CD4-positive, alpha-beta T cell treated with Interleukin-6 at 100 ng/mL for 8 hours (primary cell): ENCODE data around the gene SLC39A7.

Experiments
- DNase-seq: peaks from one replicate; pipeline ENCODE4 v3.0.0-alpha.2; 2020; ENCODE audit warnings: mixed read lengths, low spot score

SLC39A7 gene

DNA sequence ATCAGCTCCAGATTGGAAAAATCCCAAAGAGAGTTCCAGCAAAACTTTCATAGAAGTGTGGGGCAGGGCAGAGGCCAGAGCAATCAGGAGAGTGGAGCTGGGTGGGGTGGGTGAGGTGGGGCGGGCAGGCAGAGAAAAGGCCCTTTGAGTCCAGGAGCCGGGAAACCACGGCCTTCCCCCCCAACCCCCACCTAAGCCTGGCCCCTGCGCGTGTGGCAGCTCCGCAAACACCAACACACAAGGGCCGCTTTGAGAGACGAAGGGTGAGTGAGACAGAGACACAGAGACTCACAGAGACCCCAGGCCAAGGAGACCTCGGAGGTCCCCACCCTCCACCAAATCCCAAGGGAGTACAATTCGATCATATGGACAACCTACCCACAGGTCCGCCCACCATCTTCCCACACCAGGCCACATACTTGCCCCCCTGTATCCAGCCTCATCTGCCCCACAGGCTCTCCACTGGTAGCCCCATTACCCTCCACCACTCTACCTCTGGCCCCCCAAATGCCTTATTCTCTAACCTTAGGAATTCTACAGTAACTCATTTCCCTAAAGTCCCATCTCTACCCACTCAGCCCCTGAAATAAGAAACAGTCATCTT, 10.1 kb upstream of the SLC39A7 start:
- DNase-seq, result no peak

GRCh38 chr6:33191383-33192104, 9.1 kb upstream of the SLC39A7 start:
- no peak for DNase-seq

- DNase-seq, result no peak
Measured at GRCh38 chr6:33192105-33192646, 8.5 kb upstream of the SLC39A7 start, which contains the start of gene COL11A2. Gene COL11A2, minus strand, starts transcription at chr6:33192467. Its CDS starts 227 bp downstream, at chr6:33192240.

- no peak for DNase-seq
Measured at GRCh38 chr6:33192671-33193602, 7.7 kb upstream of the SLC39A7 start.

DNA sequence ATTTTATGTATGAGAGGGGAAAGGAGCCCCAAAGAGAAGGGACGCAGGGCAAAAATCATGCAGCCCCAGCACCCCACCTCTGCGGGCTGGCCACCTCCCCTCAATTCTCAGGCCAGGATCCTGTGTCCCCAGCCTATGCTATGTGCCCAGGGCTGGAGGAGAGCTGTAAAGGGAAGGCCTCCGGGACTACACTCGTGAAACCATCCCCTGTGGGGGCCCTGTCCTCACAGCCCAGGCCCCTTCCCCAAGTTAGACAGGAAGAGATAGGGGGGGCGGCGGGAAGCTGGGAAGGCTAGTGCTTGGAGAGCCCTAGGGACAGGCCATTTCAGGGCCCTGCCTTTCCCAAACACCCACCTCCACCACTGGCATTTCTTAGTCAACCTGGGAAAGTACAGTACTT, 7.0 kb upstream of the SLC39A7 start:
- DNase-seq, result no peak

- no peak for DNase-seq
Measured at GRCh38 chr6:33194431-33194979, 6.2 kb upstream of the SLC39A7 start.

DNA sequence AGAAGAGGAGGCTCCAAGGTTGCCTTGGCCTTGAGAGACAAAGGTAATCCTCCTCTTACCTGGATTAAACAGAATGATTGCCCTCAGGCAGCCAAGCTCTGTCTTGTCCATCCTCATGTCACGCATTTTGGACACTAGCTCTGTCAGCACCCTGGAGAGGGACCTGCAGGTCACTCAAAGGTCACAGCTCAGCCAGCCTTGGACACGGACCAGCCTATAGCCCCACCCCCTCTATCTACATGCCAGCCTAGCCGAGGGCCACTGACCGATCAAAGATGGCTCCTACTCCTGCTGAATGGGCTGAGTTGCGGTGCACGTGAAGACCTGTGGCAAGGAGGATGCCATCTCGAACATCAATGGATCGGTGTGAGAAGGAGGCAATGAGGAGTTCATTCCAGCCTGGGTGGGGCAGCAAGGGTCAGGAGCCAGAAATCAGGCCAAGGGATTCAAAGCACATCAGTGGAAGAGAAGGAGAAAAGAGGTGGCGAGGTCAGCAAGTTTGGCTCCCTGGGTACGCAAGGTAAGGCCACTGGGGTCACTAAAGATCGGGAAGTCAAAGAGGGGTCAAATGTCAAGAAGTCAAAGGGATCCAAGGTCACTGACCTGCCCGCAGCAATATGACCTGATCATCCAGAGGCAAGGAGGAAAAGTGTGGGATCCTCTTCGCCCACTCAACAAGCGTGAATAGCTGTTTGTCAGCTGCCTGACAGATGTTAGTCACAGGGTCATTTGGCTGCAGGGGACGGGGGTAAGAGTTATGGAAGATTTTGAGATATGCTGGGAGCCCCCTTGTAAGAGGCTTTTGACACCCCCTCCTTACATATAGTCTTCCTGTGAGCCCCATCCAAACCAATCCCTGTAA, 5.1 kb upstream of the SLC39A7 start:
- DNase-seq, result no peak

DNA sequence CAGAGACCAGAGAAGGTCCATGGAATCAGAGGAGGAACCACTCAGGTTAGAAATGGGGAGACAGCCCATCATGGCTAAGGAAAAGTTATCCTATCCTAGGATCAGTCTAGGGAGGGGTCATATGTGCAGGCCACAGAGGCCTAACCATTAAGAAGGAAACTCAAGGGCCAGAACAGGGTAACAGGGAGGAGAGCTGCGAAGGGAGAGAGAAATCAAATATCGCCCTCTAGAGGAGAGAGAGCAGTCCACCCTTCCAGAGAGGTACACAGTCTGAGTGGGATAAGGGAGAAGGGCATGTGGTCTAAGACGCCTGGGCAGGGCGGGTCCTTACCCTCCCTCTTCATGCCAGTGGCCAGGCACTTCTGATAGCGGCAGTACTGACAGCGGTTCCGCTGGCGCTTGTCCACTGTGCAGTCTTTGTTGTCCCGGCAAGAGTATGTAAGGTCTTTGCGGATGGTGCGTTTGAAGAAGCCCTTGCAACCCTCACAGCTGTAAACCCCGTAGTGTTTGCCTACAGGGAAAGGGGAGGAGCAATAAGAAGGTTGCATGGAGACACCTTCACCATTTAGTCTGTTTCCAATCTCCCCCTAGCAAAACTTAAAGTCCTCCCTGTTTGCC, 3.1 kb upstream of the SLC39A7 start:
- DNase-seq, result peak; percentile 42

- no peak for DNase-seq
Measured at GRCh38 chr6:33198159-33198852, 2.4 kb upstream of the SLC39A7 start.

DNA sequence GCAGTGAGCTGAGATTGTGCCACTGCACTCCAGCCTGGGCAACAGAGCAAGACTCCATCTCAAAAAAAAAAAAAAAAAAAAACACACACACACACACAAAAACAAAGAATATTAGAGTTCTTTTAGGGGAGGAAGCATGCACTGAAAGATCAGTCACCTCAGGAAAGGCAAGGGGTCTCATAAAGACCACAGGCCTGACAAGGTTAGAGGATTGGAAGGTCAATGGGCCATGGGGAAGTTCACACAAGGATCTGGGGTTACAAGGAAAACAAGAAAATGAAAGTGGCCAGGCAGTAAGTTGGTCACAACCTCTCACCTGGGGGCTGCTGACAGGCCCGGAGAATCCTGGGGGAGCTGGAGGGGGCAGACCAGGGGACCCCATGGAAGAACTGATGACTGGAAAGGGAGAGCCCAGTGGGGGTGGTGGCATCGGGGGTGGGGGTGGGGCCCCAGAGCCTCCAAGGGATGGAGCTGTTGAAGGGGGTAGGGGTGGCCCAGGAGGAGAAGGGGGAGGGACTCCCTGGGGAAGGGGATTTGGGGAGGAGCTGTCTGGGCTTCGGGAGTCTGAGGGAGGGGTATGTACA, 1.7 kb upstream of the SLC39A7 start:
- no peak for DNase-seq

- DNase-seq, result peak; percentile 59
Measured at GRCh38 chr6:33199687-33200218, 914 bp upstream of the SLC39A7 start.

DNA sequence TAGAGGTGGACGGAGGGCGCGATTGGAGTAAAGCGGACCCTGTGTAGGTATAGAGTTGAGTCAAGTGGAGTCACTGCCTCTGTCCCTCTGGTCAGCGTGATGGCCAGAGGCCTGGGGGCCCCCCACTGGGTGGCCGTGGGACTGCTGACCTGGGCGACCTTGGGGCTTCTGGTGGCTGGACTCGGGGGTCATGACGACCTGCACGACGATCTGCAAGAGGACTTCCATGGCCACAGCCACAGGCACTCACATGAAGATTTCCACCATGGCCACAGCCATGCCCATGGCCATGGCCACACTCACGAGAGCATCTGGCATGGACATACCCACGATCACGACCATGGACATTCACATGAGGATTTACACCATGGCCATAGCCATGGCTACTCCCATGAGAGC, 479 bp downstream of the SLC39A7 start:
- DNase-seq, result no peak

- DNase-seq, result no peak
Measured at GRCh38 chr6:33201935-33202334, 1.3 kb downstream of the SLC39A7 start.

DNA sequence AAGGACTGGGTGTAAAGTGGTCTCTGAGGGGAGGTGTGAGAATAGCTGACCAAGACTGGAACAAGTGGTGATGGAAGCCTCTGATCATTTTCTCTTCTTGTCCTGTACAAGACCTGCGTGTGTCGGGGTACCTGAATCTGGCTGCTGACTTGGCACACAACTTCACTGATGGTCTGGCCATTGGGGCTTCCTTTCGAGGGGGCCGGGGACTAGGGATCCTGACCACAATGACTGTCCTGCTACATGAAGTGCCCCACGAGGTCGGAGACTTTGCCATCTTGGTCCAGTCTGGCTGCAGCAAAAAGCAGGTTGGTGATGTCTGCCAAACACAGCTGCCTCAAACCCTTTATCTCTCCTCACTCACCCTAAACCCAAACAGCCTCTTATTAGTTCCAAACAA, 2.1 kb downstream of the SLC39A7 start:
- DNase-seq, result no peak

GRCh38 chr6:33203443-33204164, 2.9 kb downstream of the SLC39A7 start:
- DNase-seq, result no peak

DNA sequence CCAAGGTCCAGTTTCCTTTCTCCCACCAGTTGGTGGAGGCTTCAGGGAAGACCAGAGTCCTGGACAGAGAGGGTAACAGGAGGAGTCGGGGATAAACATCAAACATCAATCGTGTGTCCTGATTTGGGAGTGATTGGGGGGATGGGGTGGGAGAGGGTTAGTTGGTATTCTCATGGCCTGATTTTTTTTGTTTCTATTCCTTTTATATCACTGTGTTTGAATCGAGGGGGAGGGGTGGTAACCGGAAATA, 3.4 kb downstream of the SLC39A7 start:
- no peak for DNase-seq

DNA sequence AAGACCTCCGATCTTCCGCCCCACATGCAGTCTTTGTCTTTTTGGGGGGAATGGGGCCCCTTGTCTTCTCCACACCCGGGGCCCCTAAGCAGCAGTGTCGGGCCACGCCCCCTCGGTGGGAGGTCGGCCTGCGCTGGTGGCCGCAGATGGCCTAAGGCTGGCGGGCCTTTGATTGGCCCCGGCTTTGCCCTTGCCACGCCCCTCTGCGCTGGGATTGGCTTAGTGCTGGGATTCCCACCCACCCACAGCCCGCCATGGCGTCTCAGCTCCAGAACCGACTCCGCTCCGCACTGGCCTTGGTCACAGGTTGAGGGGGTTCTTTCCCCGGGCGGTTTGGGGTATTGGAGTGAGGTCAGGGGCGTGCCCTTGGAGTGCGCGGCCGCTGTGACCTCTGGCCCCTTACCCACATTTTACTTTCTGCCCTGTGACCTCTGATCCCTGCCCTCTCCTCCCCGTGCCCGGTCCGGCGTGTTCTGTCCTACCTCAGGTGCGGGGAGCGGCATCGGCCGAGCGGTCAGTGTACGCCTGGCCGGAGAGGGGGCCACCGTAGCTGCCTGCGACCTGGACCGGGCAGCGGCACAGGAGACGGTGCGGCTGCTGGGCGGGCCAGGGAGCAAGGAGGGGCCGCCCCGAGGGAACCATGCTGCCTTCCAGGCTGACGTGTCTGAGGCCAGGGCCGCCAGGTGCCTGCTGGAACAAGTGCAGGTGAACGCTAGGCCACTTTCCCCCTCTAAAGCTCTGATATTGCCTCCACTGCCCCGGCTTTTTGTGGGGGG, 3.9 kb downstream of the SLC39A7 start, which contains the start of gene HSD17B8:
HSD17B8 (plus strand) TSS at position 241 of the 776 bp plus-strand sequence; CDS start at position 255, 14 bp downstream.
- peak; percentile 89 for DNase-seq
